ENCODE results near the gene ABHD10.

ABHD10 gene

DNA sequence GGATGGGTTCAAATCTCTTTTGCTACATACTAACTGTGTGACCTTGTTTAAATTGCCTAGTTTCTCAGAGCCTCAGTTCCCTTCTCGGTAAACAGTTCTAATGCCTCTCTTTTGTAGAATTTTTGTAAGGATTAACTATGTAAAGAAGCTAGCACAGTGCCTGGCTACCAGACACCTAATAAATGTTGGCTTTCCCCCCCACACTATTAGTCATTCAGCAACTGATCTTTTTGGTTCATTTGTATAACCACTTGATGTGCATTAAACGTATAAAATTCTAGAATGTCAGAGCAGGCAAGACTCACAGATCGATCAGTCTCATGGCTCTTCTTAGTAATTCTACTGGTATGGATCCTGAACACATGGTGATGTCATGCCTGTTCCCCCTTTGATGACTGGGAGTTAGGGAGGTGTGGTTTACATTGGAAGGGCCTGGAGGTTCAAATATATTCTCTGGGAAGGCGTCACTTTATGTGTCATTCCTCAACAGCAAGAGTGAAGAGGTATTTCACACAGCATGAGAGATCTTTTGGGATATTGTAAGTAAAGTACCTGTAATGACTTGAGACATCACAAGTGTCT is 26.4 kb downstream of the ABHD10 start:
- no peak overlapping the region for H3K27ac ChIP-seq
- no peaks in the 10 kb centered on the region for H3K9me3 ChIP-seq (ENCODE audit: severe bottlenecking)
- no peak for DNase-seq
- TF ChIP-seq, protein P1, sequence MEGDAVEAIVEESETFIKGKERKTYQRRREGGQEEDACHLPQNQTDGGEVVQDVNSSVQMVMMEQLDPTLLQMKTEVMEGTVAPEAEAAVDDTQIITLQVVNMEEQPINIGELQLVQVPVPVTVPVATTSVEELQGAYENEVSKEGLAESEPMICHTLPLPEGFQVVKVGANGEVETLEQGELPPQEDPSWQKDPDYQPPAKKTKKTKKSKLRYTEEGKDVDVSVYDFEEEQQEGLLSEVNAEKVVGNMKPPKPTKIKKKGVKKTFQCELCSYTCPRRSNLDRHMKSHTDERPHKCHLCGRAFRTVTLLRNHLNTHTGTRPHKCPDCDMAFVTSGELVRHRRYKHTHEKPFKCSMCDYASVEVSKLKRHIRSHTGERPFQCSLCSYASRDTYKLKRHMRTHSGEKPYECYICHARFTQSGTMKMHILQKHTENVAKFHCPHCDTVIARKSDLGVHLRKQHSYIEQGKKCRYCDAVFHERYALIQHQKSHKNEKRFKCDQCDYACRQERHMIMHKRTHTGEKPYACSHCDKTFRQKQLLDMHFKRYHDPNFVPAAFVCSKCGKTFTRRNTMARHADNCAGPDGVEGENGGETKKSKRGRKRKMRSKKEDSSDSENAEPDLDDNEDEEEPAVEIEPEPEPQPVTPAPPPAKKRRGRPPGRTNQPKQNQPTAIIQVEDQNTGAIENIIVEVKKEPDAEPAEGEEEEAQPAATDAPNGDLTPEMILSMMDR (IDR thresholded peaks at IDR 0.05; ENCODE audit: low read depth, low read length), result no peak
- no peak overlapping the region for H3K4me3 ChIP-seq (ENCODE audit: low read depth, low read length)
- H3K36me3 ChIP-seq, result peaks cover 69% of the 10 kb centered on the region
- H3K27me3 ChIP-seq (ENCODE audit: insufficient read depth, low read depth, severe bottlenecking), result no peaks in the 10 kb centered on the region

DNA sequence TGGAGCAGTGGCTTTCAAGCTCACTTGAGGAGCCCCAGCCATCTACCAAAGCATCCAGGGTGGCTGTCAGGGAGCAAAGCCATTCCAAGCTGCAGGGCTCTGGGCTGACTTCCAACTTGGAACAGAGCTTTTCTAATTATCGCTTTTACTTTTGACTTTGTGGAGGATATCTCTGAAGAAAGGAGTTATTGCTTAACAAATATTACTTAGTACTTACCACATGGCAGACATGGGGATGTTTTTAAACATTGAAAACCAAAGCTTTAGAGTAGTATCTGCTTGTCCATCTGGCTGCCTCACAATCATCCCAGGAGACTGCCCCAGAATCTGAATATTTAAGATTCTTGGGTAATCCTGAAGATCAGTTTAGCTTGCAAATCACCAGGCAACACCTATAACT is 28.8 kb downstream of the ABHD10 start:
- Histone ChIP-seq H3K27ac (no peak overlapping the region), H3K27me3 (ENCODE audit: insufficient read depth, low read depth, severe bottlenecking) (no peaks in the 10 kb centered on the region), H3K9me3 (ENCODE audit: severe bottlenecking) (no peaks in the 10 kb centered on the region), H3K36me3 (peaks cover 48% of the 10 kb centered on the region), H3K4me3 (ENCODE audit: low read depth, low read length) (no peak overlapping the region)
- no peak for DNase-seq
- TF ChIP-seq, protein P1 (IDR thresholded peaks at IDR 0.05; ENCODE audit: low read depth, low read length), result no peak

DNA sequence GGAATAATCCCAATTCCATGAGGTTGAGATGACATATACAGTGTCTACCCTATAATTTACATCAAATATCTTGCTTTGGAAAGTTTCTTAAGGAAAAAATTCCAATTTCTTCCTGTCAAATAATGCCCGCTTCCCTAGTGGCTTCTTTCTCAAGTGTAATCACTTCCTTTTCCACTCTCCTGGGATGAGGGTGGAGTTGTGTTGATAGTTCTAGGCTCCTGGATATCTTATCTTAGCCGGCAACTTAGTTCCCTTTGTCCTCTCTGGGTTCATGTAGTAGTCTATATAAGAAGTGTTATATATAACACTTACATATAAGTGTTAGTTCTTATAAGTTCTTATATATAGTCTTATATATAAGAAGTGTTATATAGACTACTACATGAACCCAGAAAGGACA is 30.8 kb downstream of the ABHD10 start:
- no peak overlapping the region for H3K4me3 ChIP-seq (ENCODE audit: low read depth, low read length)
- H3K36me3 ChIP-seq, result peaks cover 35% of the 10 kb centered on the region
- H3K9me3 ChIP-seq (ENCODE audit: severe bottlenecking), result no peaks in the 10 kb centered on the region
- no peak overlapping the region for H3K27ac ChIP-seq
- TF ChIP-seq, protein P1 (IDR thresholded peaks at IDR 0.05; ENCODE audit: low read depth, low read length), result no peak
- no peaks in the 10 kb centered on the region for H3K27me3 ChIP-seq (ENCODE audit: insufficient read depth, low read depth, severe bottlenecking)
- DNase-seq, result no peak

DNA sequence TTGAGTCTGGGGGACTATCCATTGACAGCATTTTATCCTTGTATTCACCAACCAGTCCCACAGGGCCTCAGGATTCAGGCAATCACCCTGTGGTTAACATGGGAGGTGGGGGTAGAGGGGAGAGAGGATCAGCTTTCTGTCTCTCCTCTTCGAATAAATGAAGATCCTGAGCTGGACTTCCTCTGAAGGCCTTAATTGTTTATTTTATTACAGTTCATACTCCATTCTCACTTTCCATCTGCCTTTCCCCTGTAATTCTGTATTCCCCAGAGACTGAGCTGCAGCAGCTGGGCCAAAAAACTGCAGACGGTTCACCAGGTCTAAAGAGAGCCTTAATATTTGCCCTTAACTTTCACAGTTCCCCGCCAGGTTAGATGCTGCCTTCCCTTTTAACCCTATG is 31.8 kb downstream of the ABHD10 start:
- H3K4me3 ChIP-seq (ENCODE audit: low read depth, low read length), result no peak overlapping the region
- H3K27me3 ChIP-seq (ENCODE audit: insufficient read depth, low read depth, severe bottlenecking), result no peaks in the 10 kb centered on the region
- peaks cover 27% of the 10 kb centered on the region for H3K36me3 ChIP-seq
- no peak overlapping the region for H3K27ac ChIP-seq
- TF ChIP-seq, protein P1 (IDR thresholded peaks at IDR 0.05; ENCODE audit: low read depth, low read length), result no peak
- DNase-seq, result no peak
- no peaks in the 10 kb centered on the region for H3K9me3 ChIP-seq (ENCODE audit: severe bottlenecking)

DNA sequence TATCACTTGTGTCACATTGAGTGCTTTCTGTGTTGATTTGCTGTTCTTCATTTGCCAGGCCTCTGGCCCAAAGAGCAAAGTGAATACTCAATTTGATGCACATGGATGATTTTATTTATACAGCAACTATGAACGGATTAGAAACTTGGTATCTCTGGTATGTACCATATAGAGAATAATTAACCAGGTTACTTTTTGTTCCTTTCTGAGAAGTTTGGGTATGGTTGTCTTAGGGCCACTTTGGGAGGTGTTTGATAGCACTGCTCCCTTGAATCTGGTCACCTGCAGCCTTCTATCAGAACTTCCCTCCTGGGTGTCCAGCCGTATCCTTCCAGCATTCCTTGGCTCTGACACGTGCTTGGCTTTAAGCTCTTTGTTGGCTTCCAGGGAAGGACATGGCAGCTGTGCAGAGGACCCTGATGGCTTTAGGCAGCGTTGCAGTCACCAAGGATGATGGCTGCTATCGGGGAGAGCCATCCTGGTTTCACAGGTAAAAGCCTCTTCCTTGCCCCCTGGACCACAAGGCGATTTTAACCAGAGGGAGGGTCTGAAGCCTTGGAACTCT is 32.6 kb downstream of the ABHD10 start:
- no peaks in the 10 kb centered on the region for H3K9me3 ChIP-seq (ENCODE audit: severe bottlenecking)
- DNase-seq, result no peak
- H3K36me3 ChIP-seq, result peaks cover 27% of the 10 kb centered on the region
- TF ChIP-seq, protein P1 (IDR thresholded peaks at IDR 0.05; ENCODE audit: low read depth, low read length), result no peak
- H3K4me3 ChIP-seq (ENCODE audit: low read depth, low read length), result no peak overlapping the region
- H3K27me3 ChIP-seq (ENCODE audit: insufficient read depth, low read depth, severe bottlenecking), result no peaks in the 10 kb centered on the region
- no peak overlapping the region for H3K27ac ChIP-seq

All from WERI-Rb-1 (cell line).